Measurements from ENCODE around the gene SLC39A3.

The SLC39A3 gene

DNA sequence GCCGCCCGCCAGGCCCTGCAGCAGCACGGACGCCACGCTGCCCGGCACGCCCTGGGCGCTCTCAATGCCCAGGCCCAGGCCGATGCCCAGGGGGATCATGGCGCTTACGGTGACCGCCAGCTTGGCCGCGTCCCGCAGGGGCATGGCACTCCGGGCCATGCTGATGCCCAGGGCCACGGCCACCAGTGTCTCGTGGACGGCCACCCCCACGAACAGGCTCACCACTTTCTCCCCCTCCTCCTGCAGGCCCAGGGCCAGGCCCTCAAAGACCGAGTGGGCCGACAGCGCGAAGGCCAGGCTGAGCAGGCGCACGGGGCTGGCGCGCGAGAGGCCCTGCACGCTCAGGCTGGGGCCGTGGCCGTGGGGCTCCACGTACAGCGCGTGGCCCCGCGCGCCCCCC lies 6.9 kb downstream of the SLC39A3 start:
- TF ChIP-seq RAD21 (IDR thresholded peaks at IDR 0.05; ENCODE audit: low read depth) (no peak), CEBPB (IDR thresholded peaks at IDR 0.05) (no peak), TCF12 (IDR thresholded peaks at IDR 0.05; ENCODE audit: low read depth) (no peak), NFIC (IDR thresholded peaks at IDR 0.05) (no peak), CREB1 (IDR thresholded peaks at IDR 0.05; ENCODE audit: low read depth) (no peak), YY1 (IDR thresholded peaks at IDR 0.05; ENCODE audit: low read depth) (no peak), EGR1 (IDR thresholded peaks at IDR 0.05) (no peak), TEAD4 (IDR thresholded peaks at IDR 0.05) (no peak), TAF1 (IDR thresholded peaks at IDR 0.05; ENCODE audit: low read depth) (no peak), EP300 (IDR thresholded peaks at IDR 0.05; ENCODE audit: borderline replicate concordance) (no peak), FOXM1 (IDR thresholded peaks at IDR 0.05; ENCODE audit: borderline replicate concordance, low read depth) (no peak), ZBTB7A (IDR thresholded peaks at IDR 0.05; ENCODE audit: low read depth) (no peak)
- TF ChIP-seq, protein P1, sequence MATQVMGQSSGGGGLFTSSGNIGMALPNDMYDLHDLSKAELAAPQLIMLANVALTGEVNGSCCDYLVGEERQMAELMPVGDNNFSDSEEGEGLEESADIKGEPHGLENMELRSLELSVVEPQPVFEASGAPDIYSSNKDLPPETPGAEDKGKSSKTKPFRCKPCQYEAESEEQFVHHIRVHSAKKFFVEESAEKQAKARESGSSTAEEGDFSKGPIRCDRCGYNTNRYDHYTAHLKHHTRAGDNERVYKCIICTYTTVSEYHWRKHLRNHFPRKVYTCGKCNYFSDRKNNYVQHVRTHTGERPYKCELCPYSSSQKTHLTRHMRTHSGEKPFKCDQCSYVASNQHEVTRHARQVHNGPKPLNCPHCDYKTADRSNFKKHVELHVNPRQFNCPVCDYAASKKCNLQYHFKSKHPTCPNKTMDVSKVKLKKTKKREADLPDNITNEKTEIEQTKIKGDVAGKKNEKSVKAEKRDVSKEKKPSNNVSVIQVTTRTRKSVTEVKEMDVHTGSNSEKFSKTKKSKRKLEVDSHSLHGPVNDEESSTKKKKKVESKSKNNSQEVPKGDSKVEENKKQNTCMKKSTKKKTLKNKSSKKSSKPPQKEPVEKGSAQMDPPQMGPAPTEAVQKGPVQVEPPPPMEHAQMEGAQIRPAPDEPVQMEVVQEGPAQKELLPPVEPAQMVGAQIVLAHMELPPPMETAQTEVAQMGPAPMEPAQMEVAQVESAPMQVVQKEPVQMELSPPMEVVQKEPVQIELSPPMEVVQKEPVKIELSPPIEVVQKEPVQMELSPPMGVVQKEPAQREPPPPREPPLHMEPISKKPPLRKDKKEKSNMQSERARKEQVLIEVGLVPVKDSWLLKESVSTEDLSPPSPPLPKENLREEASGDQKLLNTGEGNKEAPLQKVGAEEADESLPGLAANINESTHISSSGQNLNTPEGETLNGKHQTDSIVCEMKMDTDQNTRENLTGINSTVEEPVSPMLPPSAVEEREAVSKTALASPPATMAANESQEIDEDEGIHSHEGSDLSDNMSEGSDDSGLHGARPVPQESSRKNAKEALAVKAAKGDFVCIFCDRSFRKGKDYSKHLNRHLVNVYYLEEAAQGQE (IDR thresholded peaks at IDR 0.05; ENCODE audit: low read depth), result no peak
- TF ChIP-seq, protein P2, sequence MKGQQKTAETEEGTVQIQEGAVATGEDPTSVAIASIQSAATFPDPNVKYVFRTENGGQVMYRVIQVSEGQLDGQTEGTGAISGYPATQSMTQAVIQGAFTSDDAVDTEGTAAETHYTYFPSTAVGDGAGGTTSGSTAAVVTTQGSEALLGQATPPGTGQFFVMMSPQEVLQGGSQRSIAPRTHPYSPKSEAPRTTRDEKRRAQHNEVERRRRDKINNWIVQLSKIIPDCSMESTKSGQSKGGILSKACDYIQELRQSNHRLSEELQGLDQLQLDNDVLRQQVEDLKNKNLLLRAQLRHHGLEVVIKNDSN (IDR thresholded peaks at IDR 0.05), result no peak
- TF ChIP-seq, protein P3, sequence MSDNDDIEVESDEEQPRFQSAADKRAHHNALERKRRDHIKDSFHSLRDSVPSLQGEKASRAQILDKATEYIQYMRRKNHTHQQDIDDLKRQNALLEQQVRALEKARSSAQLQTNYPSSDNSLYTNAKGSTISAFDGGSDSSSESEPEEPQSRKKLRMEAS (IDR thresholded peaks at IDR 0.05), result no peak

DNA sequence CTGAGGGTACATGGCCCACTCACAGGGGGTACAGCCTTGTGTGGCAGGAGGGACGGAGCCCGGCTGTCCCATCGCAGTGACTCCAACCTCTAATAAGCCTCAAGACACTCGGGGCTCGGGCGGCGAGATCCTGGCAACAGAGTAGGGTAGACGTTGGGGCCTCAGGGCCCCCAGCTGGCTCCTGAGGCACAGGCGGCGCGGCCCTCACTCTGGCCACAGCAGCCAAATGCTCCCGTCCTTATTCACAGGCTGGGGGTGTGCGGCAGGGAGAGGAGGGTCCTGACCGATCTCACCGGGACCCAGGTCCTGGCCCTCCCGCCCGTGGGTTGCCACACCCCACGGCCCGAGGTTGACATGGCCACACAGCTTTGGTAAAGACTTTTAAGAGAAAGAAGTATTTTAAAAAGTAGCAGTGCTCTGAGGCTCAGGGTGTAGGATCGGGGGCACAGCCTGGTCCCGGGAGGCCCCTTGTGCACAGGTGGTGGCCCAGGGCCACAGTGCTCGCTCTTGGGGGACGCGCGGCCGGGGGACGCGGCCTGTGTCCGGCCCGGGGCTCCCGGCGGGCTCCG lies 7.6 kb downstream of the SLC39A3 start:
- TF ChIP-seq FOXM1 (IDR thresholded peaks at IDR 0.05; ENCODE audit: borderline replicate concordance, low read depth), result no peak
- no peak for TF ChIP-seq TCF12 (IDR thresholded peaks at IDR 0.05; ENCODE audit: low read depth)

DNA sequence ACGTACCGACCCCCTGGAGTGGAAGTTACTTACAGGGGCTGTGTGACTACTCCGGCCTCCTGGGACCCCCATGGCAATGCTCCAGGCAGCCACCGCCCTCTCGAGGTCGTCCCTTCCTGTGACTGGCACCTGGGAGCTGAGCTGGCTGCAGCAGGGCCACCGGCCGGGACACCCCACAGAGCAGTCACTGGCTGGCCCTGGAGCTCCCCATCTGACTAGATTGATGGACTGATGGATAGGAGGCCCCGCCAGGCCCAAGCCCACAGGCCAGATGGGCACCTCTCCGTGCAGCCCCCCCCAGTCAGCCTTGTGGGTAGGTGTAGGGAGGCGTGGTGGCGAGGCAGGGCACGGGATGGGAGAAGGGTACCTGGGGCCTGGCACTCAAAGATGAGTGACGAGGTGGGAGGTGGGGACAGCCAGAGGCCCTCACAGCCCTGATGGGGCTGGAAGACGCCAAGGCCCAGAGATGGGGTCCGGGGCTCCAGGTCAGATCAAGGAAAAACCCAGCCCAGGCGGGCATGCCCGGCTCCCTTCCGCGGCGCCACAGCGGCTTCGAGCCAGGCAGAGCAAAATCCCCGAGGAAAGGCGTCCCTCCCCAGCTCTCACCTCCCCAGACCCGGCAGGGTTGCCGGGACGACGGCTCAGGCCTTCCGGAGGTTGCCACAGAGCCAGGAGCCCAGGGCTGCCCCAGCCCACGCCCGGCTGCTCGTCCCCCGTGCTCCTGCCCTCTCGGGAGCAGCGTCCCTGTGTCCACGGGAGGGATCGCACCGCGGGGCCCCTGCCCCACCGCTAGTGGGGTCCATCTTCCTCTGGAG lies 8.4 kb downstream of the SLC39A3 start:
- no peak for TF ChIP-seq EGR1 (IDR thresholded peaks at IDR 0.05)
- no peak for TF ChIP-seq CEBPB (IDR thresholded peaks at IDR 0.05)
- TF ChIP-seq FOXM1 (IDR thresholded peaks at IDR 0.05; ENCODE audit: borderline replicate concordance, low read depth), result no peak
- no peak for TF ChIP-seq TEAD4 (IDR thresholded peaks at IDR 0.05)
- no peak for TF ChIP-seq YY1 (IDR thresholded peaks at IDR 0.05; ENCODE audit: low read depth)
- TF ChIP-seq EP300 (IDR thresholded peaks at IDR 0.05; ENCODE audit: borderline replicate concordance), result no peak
- no peak for TF ChIP-seq TCF12 (IDR thresholded peaks at IDR 0.05; ENCODE audit: low read depth)
- TF ChIP-seq, protein P1 (IDR thresholded peaks at IDR 0.05; ENCODE audit: low read depth), result no peak
- TF ChIP-seq, protein P3 (IDR thresholded peaks at IDR 0.05), result no peak
- TF ChIP-seq, protein P2 (IDR thresholded peaks at IDR 0.05), result no peak
- no peak for TF ChIP-seq NFIC (IDR thresholded peaks at IDR 0.05)
- TF ChIP-seq ZBTB7A (IDR thresholded peaks at IDR 0.05; ENCODE audit: low read depth), result no peak
- TF ChIP-seq RAD21 (IDR thresholded peaks at IDR 0.05; ENCODE audit: low read depth), result no peak

DNA sequence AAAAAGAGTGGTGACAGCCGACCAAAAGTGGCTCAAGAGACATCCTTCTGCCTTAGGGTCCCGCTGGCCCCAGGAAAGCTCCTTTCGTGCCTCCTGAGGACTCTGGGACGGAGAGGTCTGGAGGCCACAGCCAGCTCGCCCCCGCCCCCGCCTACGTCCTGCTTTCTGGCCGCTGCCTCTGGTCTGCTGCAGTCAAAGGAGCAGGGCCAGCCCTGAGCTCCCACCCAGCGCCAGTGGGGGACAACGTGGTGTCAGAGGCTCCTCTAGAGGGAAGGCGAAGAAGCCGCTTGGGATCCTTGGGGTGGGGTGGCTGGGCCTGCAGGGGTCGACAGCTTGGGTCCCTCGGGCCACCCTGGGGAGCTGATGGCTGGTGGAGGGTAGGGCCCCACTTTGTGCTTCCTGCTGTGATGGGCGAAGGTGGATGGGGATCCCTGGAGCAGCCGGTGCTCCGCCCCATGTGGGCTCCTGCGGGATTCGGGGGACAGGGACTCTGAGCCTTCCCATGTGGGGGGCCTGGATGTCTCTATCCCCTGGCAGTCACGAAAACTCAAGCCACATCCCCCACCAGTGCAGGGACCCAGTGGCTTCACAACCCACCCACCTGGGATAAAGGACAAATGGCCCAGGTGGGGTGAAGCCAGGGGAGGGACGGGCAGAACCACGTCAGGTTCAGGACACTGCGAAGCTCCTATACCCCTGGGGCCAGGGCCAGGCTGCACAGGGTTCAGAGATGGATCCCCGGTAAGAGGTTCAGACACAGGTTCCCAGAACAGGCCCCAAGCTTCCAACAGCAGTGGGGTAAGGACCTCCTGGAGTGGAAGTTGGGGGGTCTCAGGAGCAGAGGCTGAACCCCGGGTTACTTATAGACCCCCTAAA lies 9.6 kb downstream of the SLC39A3 start:
- TF ChIP-seq, protein P2 (IDR thresholded peaks at IDR 0.05), result no peak
- no peak for TF ChIP-seq TEAD4 (IDR thresholded peaks at IDR 0.05)
- TF ChIP-seq TCF12 (IDR thresholded peaks at IDR 0.05; ENCODE audit: low read depth), result no peak
- no peak for TF ChIP-seq NFIC (IDR thresholded peaks at IDR 0.05)
- no peak for TF ChIP-seq CREB1 (IDR thresholded peaks at IDR 0.05; ENCODE audit: low read depth)
- TF ChIP-seq YY1 (IDR thresholded peaks at IDR 0.05; ENCODE audit: low read depth), result no peak
- no peak for TF ChIP-seq FOXM1 (IDR thresholded peaks at IDR 0.05; ENCODE audit: borderline replicate concordance, low read depth)

Data from Ishikawa (cell line).